Uterus (tissue), 4 donors: ENCODE data around the gene OTOG. TPM values are rescaled to one million over a fixed set of nuclear protein-coding genes. Genes with fewer than 3 reads are reported as not detected.

ENCODE experiments used
- DNase-seq, 2 donors: peaks; one replicate each; pipeline ENCODE4 v3.0.0-alpha.2; 2019 to 2020
- H3K27ac ChIP-seq, 2 donors: fragments of 200-600 bp; sonication (generic); 1 replicate in 1 of 2; 2 replicates in 1 of 2; pipeline ENCODE4 v1.5.1; 2016 to 2018
- H3K27me3 ChIP-seq, 2 donors: fragments of 200-600 bp; sonication (generic); one replicate each; pipeline ENCODE4 v1.5.1; 2018 to 2019; ENCODE audit warnings: control low read depth in 1 of 2
- H3K36me3 ChIP-seq, 2 donors: fragments of 200-600 bp; sonication (generic); one replicate each; pipeline ENCODE4 v1.5.1; 2019; ENCODE audit warnings: control low read depth in 1 of 2
- H3K4me1 ChIP-seq, 2 donors: fragments of 200-600 bp; sonication (generic); one replicate each; pipeline ENCODE4 v1.5.1; 2018 to 2019; ENCODE audit warnings: control low read depth in 1 of 2
- H3K4me3 ChIP-seq, 2 donors: fragments of 200-600 bp; sonication (generic); 1 replicate in 1 of 2; 2 replicates in 1 of 2; pipeline ENCODE4 v1.5.1; 2018 to 2019; ENCODE audit warnings: mild to moderate bottlenecking in 1 of 2
- H3K9me3 ChIP-seq, 2 donors: fragments of 200-600 bp; sonication (generic); one replicate each; pipeline ENCODE4 v1.5.1; 2019; ENCODE audit warnings: control low read depth in 1 of 2
- CTCF ChIP-seq, 4 experiments: fragments of 200-600 bp in 2 of 4; fragments of 450-650 bp in 2 of 4; sonication (generic) in 2 of 4; IDR thresholded peaks; one replicate each; pipeline ENCODE4 v1.5.1; 2016 to 2019; ENCODE audit warnings: antibody characterized with exemption in 4 of 4, mild to moderate bottlenecking in 2 of 4, moderate library complexity in 1 of 4
- POLR2A ChIP-seq, 2 donors: fragments of 450-650 bp; IDR thresholded peaks; one replicate each; pipeline ENCODE4 v1.6.1; 2016; ENCODE audit warnings: antibody characterized with exemption in 2 of 2, mild to moderate bottlenecking in 1 of 2, moderate library complexity in 1 of 2
- intact Hi-C: fragments of 100-400 bp; cut with DNase I; formaldehyde crosslinking; loops from one replicate; pipeline ENCODE4 v1.15.1; 2023; ENCODE audit warnings: low total_unique reads
- total RNA-seq, 4 donors: library from RNA; depleted of rRNA in 3 of 4; stranded (reverse); fragments of >200 nt in 3 of 4; gene quantifications; one replicate each; pipeline versions ENCODE4 v1.1.0 to v1.2.4, GENCODE V29; 2014 to 2023
- donor health status: DM: yes; HTN: yes; CAD: no.

Gene OTOG
- total RNA-seq, 4 donors from 2014 or later, result under 0.01 TPM; not detected in 3

- DNase-seq, result no peak
These were observed 4.9 kb downstream of the OTOG start for GRCh38 chr11:17552041-17552355.

GRCh38 chr11:17552392-17553248 is 5.6 kb downstream of the OTOG start:
- no peak overlapping the region for H3K4me3 ChIP-seq
- no peak for DNase-seq

More at GRCh38 chr11:17552041-17552355, 4.9 kb downstream of the OTOG start:
- TF ChIP-seq POLR2A (IDR thresholded peaks at IDR 0.05), result no peak
- TF ChIP-seq CTCF (IDR thresholded peaks at IDR 0.05), result no peak
- no peaks in the 10 kb centered on the region for H3K9me3 ChIP-seq
- H3K27ac ChIP-seq, result no peak overlapping the region
- intact Hi-C loops, result no loop called here
- H3K4me1 ChIP-seq, result no peaks in the 10 kb centered on the region
- no peaks in the 10 kb centered on the region for H3K36me3 ChIP-seq
- H3K4me3 ChIP-seq, result no peak overlapping the region
- H3K27me3 ChIP-seq, result no peaks in the 10 kb centered on the region

GRCh38 chr11:17553249-17553546 is 6.1 kb downstream of the OTOG start:
- Histone ChIP-seq H3K4me1 (no peaks in the 10 kb centered on the region), H3K9me3 (no peaks in the 10 kb centered on the region), H3K27me3 (no peaks in the 10 kb centered on the region), H3K27ac (no peak overlapping the region), H3K4me3 (no peak overlapping the region), H3K36me3 (no peaks in the 10 kb centered on the region)
- no peak for DNase-seq
- TF ChIP-seq POLR2A (IDR thresholded peaks at IDR 0.05) (no peak), CTCF (IDR thresholded peaks at IDR 0.05) (no peak)
- intact Hi-C loops, result no loop called here

More at GRCh38 chr11:17552392-17553248, 5.6 kb downstream of the OTOG start:
- intact Hi-C loops, result no loop called here
- Histone ChIP-seq H3K27ac (no peak overlapping the region), H3K36me3 (no peaks in the 10 kb centered on the region), H3K27me3 (no peaks in the 10 kb centered on the region), H3K4me1 (no peaks in the 10 kb centered on the region), H3K9me3 (no peaks in the 10 kb centered on the region)
- TF ChIP-seq CTCF (IDR thresholded peaks at IDR 0.05) (no peak), POLR2A (IDR thresholded peaks at IDR 0.05) (no peak)

- no peaks in the 10 kb centered on the region for H3K4me1 ChIP-seq
- intact Hi-C loops, result no loop called here
- TF ChIP-seq CTCF (IDR thresholded peaks at IDR 0.05) (no peak), POLR2A (IDR thresholded peaks at IDR 0.05) (no peak)
- H3K27me3 ChIP-seq, result no peaks in the 10 kb centered on the region
- H3K27ac ChIP-seq, result no peak overlapping the region
- DNase-seq, result no peak
- no peak overlapping the region for H3K4me3 ChIP-seq
- H3K9me3 ChIP-seq, result no peaks in the 10 kb centered on the region
- H3K36me3 ChIP-seq, result no peaks in the 10 kb centered on the region
These were observed 7.4 kb downstream of the OTOG start for GRCh38 chr11:17554487-17554886.

GRCh38 chr11:17556999-17557398 is 9.9 kb downstream of the OTOG start:
- Histone ChIP-seq H3K27me3 (no peaks in the 10 kb centered on the region), H3K36me3 (no peaks in the 10 kb centered on the region), H3K27ac (no peak overlapping the region), H3K4me1 (no peaks in the 10 kb centered on the region), H3K4me3 (no peak overlapping the region), H3K9me3 (no peaks in the 10 kb centered on the region)
- TF ChIP-seq POLR2A (IDR thresholded peaks at IDR 0.05), result no peak
- no peak for TF ChIP-seq CTCF (IDR thresholded peaks at IDR 0.05)
- intact Hi-C loops, result no loop called here
- DNase-seq, result no peak
